K562 (cell line): Measurements from ENCODE around the gene MYOZ1. TPM values are rescaled to one million over a fixed set of nuclear protein-coding genes. Genes with fewer than 3 reads are reported as not detected.

Experiments used
- AFF1 ChIP-seq, 2 experiments: fragments of 450-650 bp; IDR thresholded peaks; 2 replicates each; pipeline ENCODE4 v1.6.1; 2018; ENCODE audit warnings: mild to moderate bottlenecking in 2 of 2, low read depth in 1 of 2; ENCODE audit not compliant: partially characterized antibody in 2 of 2
- ARID3B ChIP-seq: fragments of 250-450 bp; sonication (Bioruptor Pico); IDR thresholded peaks from 2 replicates; pipeline ENCODE4 v1.4.0; 2020; ENCODE audit warnings: borderline replicate concordance
- CC2D1A ChIP-seq: fragments of 450-650 bp; IDR thresholded peaks from 2 replicates; pipeline ENCODE4 v1.6.1; 2017; ENCODE audit warnings: mild to moderate bottlenecking
- CTCF ChIP-seq, 3 experiments: IDR thresholded peaks in 2 of 3; conservative IDR thresholded peaks in 1 of 3; 2 replicates each; pipeline ENCODE4 v1.5.1; 2011 to 2012; ENCODE audit warnings: low read length in 3 of 3, mild to moderate bottlenecking in 3 of 3, control low read depth in 2 of 3, improper control_type of control experiment in 1 of 3, inconsistent platforms in 1 of 3, low read depth in 1 of 3, mixed read lengths in 1 of 3, moderate library complexity in 1 of 3; ENCODE audit not compliant: insufficient read depth in 2 of 3
- CXXC5 ChIP-seq: fragments of 250-450 bp; sonication (Bioruptor Pico); IDR thresholded peaks from 2 replicates; pipeline ENCODE4 v1.8.0; 2022; ENCODE audit warnings: inconsistent platforms, mild to moderate bottlenecking, moderate library complexity
- E2F3 ChIP-seq: fragments of 250-450 bp; sonication (Bioruptor Pico); IDR thresholded peaks from 2 replicates; pipeline ENCODE4 v1.4.0; 2020; ENCODE audit warnings: mild to moderate bottlenecking
- KAT7 ChIP-seq: sonication (generic); formaldehyde crosslinking; IDR thresholded peaks from 2 replicates; pipeline ENCODE4 v1.8.0; 2022; ENCODE audit warnings: missing genetic modification reagents, mild to moderate bottlenecking, borderline replicate concordance
- NCOA4 ChIP-seq: fragments of 450-650 bp; IDR thresholded peaks from 2 replicates; pipeline ENCODE4 v1.6.1; 2018; ENCODE audit warnings: mild to moderate bottlenecking; ENCODE audit not compliant: partially characterized antibody
- NFE2L1 ChIP-seq: fragments of 450-650 bp; IDR thresholded peaks from 2 replicates; pipeline ENCODE4 v1.6.1; 2016; ENCODE audit warnings: missing genetic modification characterization, low read depth, mild to moderate bottlenecking, missing compliant biosample characterization, moderate library complexity, borderline replicate concordance
- PHB2 ChIP-seq: fragments of 450-650 bp; IDR thresholded peaks from 2 replicates; pipeline ENCODE4 v1.6.1; 2017; ENCODE audit warnings: low read depth
- PRPF4 ChIP-seq: fragments of 200-400 bp; formaldehyde crosslinking; IDR thresholded peaks from one replicate; pipeline ENCODE4 v1.6.1; 2017; ENCODE audit warnings: low read length, low read depth, mild to moderate bottlenecking; ENCODE audit not compliant: insufficient read depth, poor library complexity, severe bottlenecking
- SMARCA5 ChIP-seq: fragments of 450-650 bp; IDR thresholded peaks from 2 replicates; pipeline ENCODE4 v1.6.1; 2016
- SMARCE1 ChIP-seq: fragments of 450-650 bp; IDR thresholded peaks from 2 replicates; pipeline ENCODE4 v1.7.1; 2016; ENCODE audit warnings: mild to moderate bottlenecking
- STAT5B ChIP-seq: fragments of 250-450 bp; sonication (Bioruptor Pico); IDR thresholded peaks from 2 replicates; pipeline ENCODE4 v1.8.0; 2021; ENCODE audit warnings: mild to moderate bottlenecking, inconsistent platforms
- TRIM28 ChIP-seq: fragments of 450-650 bp; IDR thresholded peaks from 2 replicates; pipeline ENCODE4 v1.6.1; 2017
- ZNF263 ChIP-seq: sonication (generic); formaldehyde crosslinking; IDR thresholded peaks from 2 replicates; pipeline ENCODE4 v1.8.0; 2022; ENCODE audit warnings: mild to moderate bottlenecking, missing genetic modification reagents, borderline replicate concordance
- ZNF395 ChIP-seq: fragments of 200-800 bp; sonication (Bioruptor generic); IDR thresholded peaks from 2 replicates; pipeline ENCODE4 v1.6.1; 2017; ENCODE audit warnings: missing genetic modification characterization, missing compliant biosample characterization
- ZNF830 ChIP-seq: fragments of 250-450 bp; sonication (Bioruptor Pico); IDR thresholded peaks from 2 replicates; pipeline ENCODE4 v1.5.0; 2021; ENCODE audit warnings: mild to moderate bottlenecking
- polyA plus RNA-seq, 8 experiments: library from polyadenylated mRNA; depleted of rRNA in 4 of 8; stranded (reverse) in 5 of 8; unstranded in 3 of 8; fragments of >200 nt; fragmentation: Nextera tagmentation in 2 of 8; fragmentation: Illumina TruSeq in 1 of 8; extraction: Ambion mirVana in 2 of 8; extraction: Trizol in 1 of 8; gene quantifications; 2 replicates each; pipeline versions ENCODE4 v1.2.1 to v1.2.3, GENCODE V29; 2011 to 2014; ENCODE audit warnings: inconsistent platforms in 1 of 8, missing spikeins in 1 of 8
- total RNA-seq, 7 experiments: library from RNA; depleted of rRNA in 6 of 7; stranded (reverse); fragments of >200 nt in 6 of 7; fragmentation: Illumina TruSeq in 2 of 7; extraction: Trizol in 2 of 7; gene quantifications; 2 replicates each; pipeline versions ENCODE4 v1.2.1 to v1.2.3, GENCODE V29; 2011 to 2021; ENCODE audit warnings: low replicate concordance in 1 of 7

Gene MYOZ1
- total and polyA plus RNA-seq, 9 of the 15 experiments (the other 6 are each of a cell fraction or from before 2014, with no cell fraction given): 0.03 to 0.18 (median 0.07) TPM; not detected in 5

GRCh38 chr10:73625004-73625883 is 16.0 kb downstream of the MYOZ1 start (continued):
- TF ChIP-seq AFF1 (IDR thresholded peaks at IDR 0.05; ENCODE audit: low read depth in 1 of 2, partially characterized antibody in 2 of 2) (peak; percentile 13 to 34), ZNF830 (CRISPR knock-in tag) (no peak), SMARCE1 (peak; percentile 36), NCOA4 (peak; percentile 37), NFE2L1 (tag) (no peak), CTCF (IDR thresholded peaks at IDR 0.05 in 2 of 3, conservative IDR thresholded peaks at IDR 0.05 in 1 of 3; ENCODE audit: insufficient read depth in 2 of 3, low read depth in 1 of 3, low read length in 3 of 3) (0 out of 6 replicates have a peak, but pooled peaks of 1 of the 3 experiments have one; percentile 3), CC2D1A (peak; percentile 65), ZNF263 (CRISPR knock-in tag) (0 out of 2 replicates have a peak, but pooled peaks have one; percentile 37), PRPF4 (no peak), ARID3B (no peak), TRIM28 (0 out of 2 replicates have a peak, but pooled peaks have one; percentile 14), CXXC5 (CRISPR knock-in tag) (peak; percentile 64), ZNF395 (CRISPR knock-in tag) (peak; percentile 12; the same call in 1 of the 2 replicates), STAT5B (CRISPR knock-in tag) (no peak), PHB2 (peak; percentile 56; the same call in 1 of the 2 replicates), SMARCA5 (peak; percentile 79), KAT7 (CRISPR knock-in tag) (0 out of 2 replicates have a peak, but pooled peaks have one; percentile 59), E2F3 (CRISPR knock-in tag) (peak; percentile 42; the same call in 1 of the 2 replicates)
